ENCODE results near the gene MFN2.

The MFN2 gene

GRCh38 chr1:11982010-11982392 lies 1.8 kb downstream of the MFN2 start:
- DNase-seq: no peak
- no peaks in the 10 kb centered on the region for H3K27me3 ChIP-seq (replicated peaks; ENCODE audit: insufficient read depth, low read length)
- no peak overlapping the region for H3K4me3 ChIP-seq (ENCODE audit: low read length)
- no peak overlapping the region for H2AFZ ChIP-seq (ENCODE audit: low read length)
- H4K20me1 ChIP-seq (ENCODE audit: insufficient read depth, low read length): no peaks in the 10 kb centered on the region
- no peak overlapping the region for H3K4me2 ChIP-seq (ENCODE audit: low read depth, low read length)
- no peaks in the 10 kb centered on the region for H3K9me2 ChIP-seq (replicated peaks; ENCODE audit: insufficient read depth, low read length)
- no peak overlapping the region for H3K9ac ChIP-seq (ENCODE audit: low read length)
- peaks cover 3% of the 10 kb centered on the region; the same call in 1 of the 2 replicates for H3K36me3 ChIP-seq (replicated peaks; ENCODE audit: insufficient read depth, low read length)
- H3K4me1 ChIP-seq (ENCODE audit: low read length): peaks cover 8% of the 10 kb centered on the region; the same call in 1 of the 2 replicates
- no peak overlapping the region for H3K27ac ChIP-seq (ENCODE audit: low read length)
- H3K9me3 ChIP-seq (replicated peaks; ENCODE audit: insufficient read depth, low read length): no peaks in the 10 kb centered on the region
- no peaks in the 10 kb centered on the region for H3F3A ChIP-seq (ENCODE audit: insufficient read depth, low read length)
- peaks cover 65% of the 10 kb centered on the region for H3K79me2 ChIP-seq (ENCODE audit: low read length)
- no peak for TF ChIP-seq CTCF (IDR thresholded peaks at IDR 0.05; ENCODE audit: low read length)
- TF ChIP-seq EZH2 (optimal IDR thresholded peaks at IDR 0.05; ENCODE audit: low read depth, low read length): no peak
- TF ChIP-seq EZH2phosphoT487 (IDR thresholded peaks at IDR 0.05; ENCODE audit: low read length): no peak

DNA sequence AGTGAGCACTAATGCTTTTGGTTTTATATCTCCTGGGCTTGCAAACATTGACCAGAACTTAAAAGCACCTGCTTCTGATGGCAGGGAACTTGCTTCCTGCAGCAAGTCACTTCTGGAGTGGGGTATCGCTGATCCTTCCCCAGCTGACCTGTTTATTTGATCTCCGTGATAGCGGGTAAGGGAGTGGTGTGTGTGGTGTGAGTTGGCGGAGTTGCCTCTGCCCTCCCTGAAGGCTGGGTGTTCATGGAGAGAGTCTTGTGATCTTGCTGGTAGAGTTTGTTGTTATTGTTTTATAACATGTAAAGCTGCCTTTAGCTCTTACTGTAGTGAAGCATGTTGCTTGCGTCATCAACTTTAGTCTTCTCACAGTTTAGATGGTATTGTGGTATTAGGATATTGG lies 3.9 kb downstream of the MFN2 start:
- no peak for DNase-seq
- no peak overlapping the region for H3K9ac ChIP-seq (ENCODE audit: low read length)
- H4K20me1 ChIP-seq (ENCODE audit: insufficient read depth, low read length): no peaks in the 10 kb centered on the region
- no peak overlapping the region for H3K27ac ChIP-seq (ENCODE audit: low read length)
- TF ChIP-seq EZH2phosphoT487 (IDR thresholded peaks at IDR 0.05; ENCODE audit: low read length) (no peak), EZH2 (optimal IDR thresholded peaks at IDR 0.05; ENCODE audit: low read depth, low read length) (no peak), CTCF (IDR thresholded peaks at IDR 0.05; ENCODE audit: low read length) (no peak)
- no peaks in the 10 kb centered on the region for H3K9me2 ChIP-seq (replicated peaks; ENCODE audit: insufficient read depth, low read length)
- H3K4me3 ChIP-seq (ENCODE audit: low read length): no peak overlapping the region
- no peaks in the 10 kb centered on the region for H3F3A ChIP-seq (ENCODE audit: insufficient read depth, low read length)
- H3K27me3 ChIP-seq (replicated peaks; ENCODE audit: insufficient read depth, low read length): no peaks in the 10 kb centered on the region
- H3K4me1 ChIP-seq (ENCODE audit: low read length): peaks cover 8% of the 10 kb centered on the region; the same call in 1 of the 2 replicates
- H3K9me3 ChIP-seq (replicated peaks; ENCODE audit: insufficient read depth, low read length): no peaks in the 10 kb centered on the region
- no peak overlapping the region for H2AFZ ChIP-seq (ENCODE audit: low read length)
- H3K36me3 ChIP-seq (replicated peaks; ENCODE audit: insufficient read depth, low read length): peaks cover 3% of the 10 kb centered on the region; the same call in 1 of the 2 replicates
- peaks cover 80% of the 10 kb centered on the region for H3K79me2 ChIP-seq (ENCODE audit: low read length)
- no peak overlapping the region for H3K4me2 ChIP-seq (ENCODE audit: low read depth, low read length)

GRCh38 chr1:11984576-11984975 lies 4.3 kb downstream of the MFN2 start:
- Histone ChIP-seq H3K4me2 (ENCODE audit: low read depth, low read length) (no peak overlapping the region), H3K79me2 (ENCODE audit: low read length) (peaks cover 83% of the 10 kb centered on the region)

More at GRCh38 chr1:11984576-11984975, 4.3 kb downstream of the MFN2 start:
- H3K36me3 ChIP-seq (replicated peaks; ENCODE audit: insufficient read depth, low read length): peaks cover 3% of the 10 kb centered on the region; the same call in 1 of the 2 replicates
- H3K27me3 ChIP-seq (replicated peaks; ENCODE audit: insufficient read depth, low read length): no peaks in the 10 kb centered on the region
- no peaks in the 10 kb centered on the region for H3F3A ChIP-seq (ENCODE audit: insufficient read depth, low read length)
- H3K9me2 ChIP-seq (replicated peaks; ENCODE audit: insufficient read depth, low read length): no peaks in the 10 kb centered on the region
- no peak overlapping the region for H3K4me3 ChIP-seq (ENCODE audit: low read length)
- no peaks in the 10 kb centered on the region for H4K20me1 ChIP-seq (ENCODE audit: insufficient read depth, low read length)
- H3K4me1 ChIP-seq (ENCODE audit: low read length): peaks cover 7% of the 10 kb centered on the region; the same call in 1 of the 2 replicates
- H3K27ac ChIP-seq (ENCODE audit: low read length): no peak overlapping the region
- H2AFZ ChIP-seq (ENCODE audit: low read length): no peak overlapping the region
- H3K9me3 ChIP-seq (replicated peaks; ENCODE audit: insufficient read depth, low read length): no peaks in the 10 kb centered on the region
- no peak for DNase-seq
- no peak overlapping the region for H3K9ac ChIP-seq (ENCODE audit: low read length)
- no peak for TF ChIP-seq EZH2 (optimal IDR thresholded peaks at IDR 0.05; ENCODE audit: low read depth, low read length)
- no peak for TF ChIP-seq EZH2phosphoT487 (IDR thresholded peaks at IDR 0.05; ENCODE audit: low read length)
- TF ChIP-seq CTCF (IDR thresholded peaks at IDR 0.05; ENCODE audit: low read length): no peak
